Sigmoid colon (tissue), 4 donors: ENCODE measurements around the gene SLC2A11.

Experiments
- EP300 ChIP-seq, 4 donors: sonication (generic); formaldehyde crosslinking; IDR thresholded peaks; one replicate each; pipeline ENCODE4 v1.6.1; 2017; ENCODE audit warnings: antibody characterized with exemption in 4 of 4
- POLR2A ChIP-seq, 2 donors: fragments of 450-650 bp; IDR thresholded peaks; one replicate each; pipeline ENCODE4 v1.6.1; 2016; ENCODE audit warnings: antibody characterized with exemption in 2 of 2, mild to moderate bottlenecking in 2 of 2, moderate library complexity in 2 of 2
- POLR2AphosphoS5 ChIP-seq, 4 donors: sonication (generic); formaldehyde crosslinking; IDR thresholded peaks; one replicate each; pipeline ENCODE4 v1.6.1; 2017; ENCODE audit warnings: antibody characterized with exemption in 4 of 4
- TF ChIP-seq, protein P1 (sequence below), 4 experiments: fragments of 450-650 bp in 3 of 4; fragments of 200-600 bp in 1 of 4; IDR thresholded peaks; one replicate each; pipeline ENCODE4 v1.5.1; 2016 to 2019; ENCODE audit warnings: antibody characterized with exemption in 4 of 4, mild to moderate bottlenecking in 3 of 4, moderate library complexity in 2 of 4

DNA sequence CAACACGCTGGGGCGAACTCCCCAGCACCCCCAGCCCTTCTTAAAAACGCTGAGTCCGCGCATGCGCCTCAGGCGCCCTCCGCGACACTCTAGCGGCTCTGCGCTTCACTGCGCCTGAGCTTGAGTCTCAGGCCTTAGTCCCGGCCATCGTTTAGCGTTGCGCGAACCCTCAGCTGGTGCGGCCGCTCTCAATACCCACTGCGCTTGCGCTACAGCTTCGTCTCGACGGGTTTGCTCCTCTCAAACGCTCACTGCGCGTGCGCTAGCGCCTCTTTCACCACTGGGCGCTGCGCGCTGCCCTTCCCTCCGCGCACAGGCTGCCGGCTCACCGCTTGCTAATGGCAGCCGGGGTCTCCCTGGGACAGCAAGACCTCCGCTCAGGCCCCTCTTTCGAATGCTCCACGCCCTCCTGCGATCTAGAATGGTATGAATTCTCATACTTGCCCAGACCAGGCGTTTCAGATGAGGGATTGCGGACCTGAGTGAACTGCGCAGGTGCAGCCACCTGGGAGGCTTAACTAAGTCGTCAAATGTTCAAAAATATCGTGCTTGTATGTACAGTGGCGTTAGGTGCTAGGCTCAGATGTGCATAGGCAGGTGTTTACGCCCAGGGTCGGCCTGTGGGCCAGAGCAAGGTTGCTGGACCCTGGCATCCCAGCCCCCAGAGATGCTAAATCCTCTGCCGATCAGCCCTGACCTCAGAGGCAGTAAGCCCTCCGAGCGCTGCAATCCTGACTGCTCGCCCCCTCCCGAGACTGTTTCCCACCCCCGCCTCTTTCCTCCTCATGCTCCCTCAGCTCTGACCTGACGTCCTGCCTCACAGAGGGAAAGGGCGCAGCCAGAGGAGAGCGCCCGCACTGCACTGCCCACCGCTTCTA lies at the start of gene SLC2A11:
- TF ChIP-seq, protein P1, sequence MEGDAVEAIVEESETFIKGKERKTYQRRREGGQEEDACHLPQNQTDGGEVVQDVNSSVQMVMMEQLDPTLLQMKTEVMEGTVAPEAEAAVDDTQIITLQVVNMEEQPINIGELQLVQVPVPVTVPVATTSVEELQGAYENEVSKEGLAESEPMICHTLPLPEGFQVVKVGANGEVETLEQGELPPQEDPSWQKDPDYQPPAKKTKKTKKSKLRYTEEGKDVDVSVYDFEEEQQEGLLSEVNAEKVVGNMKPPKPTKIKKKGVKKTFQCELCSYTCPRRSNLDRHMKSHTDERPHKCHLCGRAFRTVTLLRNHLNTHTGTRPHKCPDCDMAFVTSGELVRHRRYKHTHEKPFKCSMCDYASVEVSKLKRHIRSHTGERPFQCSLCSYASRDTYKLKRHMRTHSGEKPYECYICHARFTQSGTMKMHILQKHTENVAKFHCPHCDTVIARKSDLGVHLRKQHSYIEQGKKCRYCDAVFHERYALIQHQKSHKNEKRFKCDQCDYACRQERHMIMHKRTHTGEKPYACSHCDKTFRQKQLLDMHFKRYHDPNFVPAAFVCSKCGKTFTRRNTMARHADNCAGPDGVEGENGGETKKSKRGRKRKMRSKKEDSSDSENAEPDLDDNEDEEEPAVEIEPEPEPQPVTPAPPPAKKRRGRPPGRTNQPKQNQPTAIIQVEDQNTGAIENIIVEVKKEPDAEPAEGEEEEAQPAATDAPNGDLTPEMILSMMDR (IDR thresholded peaks at IDR 0.05): peak; percentile 4 to 60 (median 11)
- TF ChIP-seq POLR2A (IDR thresholded peaks at IDR 0.05) (peak; percentile 83), POLR2AphosphoS5 (IDR thresholded peaks at IDR 0.05) (peak; percentile 90 to 97 (median 94)), EP300 (IDR thresholded peaks at IDR 0.05) (no peak)
